HG03565 (cell line): ENCODE data around the gene VPS9D1.

Experiments used
- ATAC-seq: cut with Tn5 transposase; IDR thresholded peaks from one replicate; pipeline ENCODE4 v1.9.1; 2021; ENCODE audit warnings: mild to moderate bottlenecking, moderate library complexity; ENCODE audit not compliant: unreplicated experiment

Gene VPS9D1

DNA sequence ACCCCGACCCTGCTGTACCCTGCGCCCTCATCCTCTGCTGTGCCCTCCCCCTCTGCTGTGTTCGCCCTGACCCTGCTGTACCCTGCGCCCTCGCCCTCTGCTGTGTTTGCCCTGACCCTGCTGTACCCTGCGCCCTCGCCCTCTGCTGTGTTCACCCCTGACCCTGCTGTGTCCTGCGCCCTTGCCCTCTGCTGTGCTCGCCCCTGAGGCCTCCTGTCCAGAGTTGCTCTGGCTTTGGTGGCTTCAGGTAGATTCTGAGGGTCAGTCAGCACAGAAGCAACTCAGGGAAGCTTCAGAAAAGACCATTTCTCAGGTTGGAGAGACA is 12.2 kb upstream of the VPS9D1 start:
- ATAC-seq: no peak

DNA sequence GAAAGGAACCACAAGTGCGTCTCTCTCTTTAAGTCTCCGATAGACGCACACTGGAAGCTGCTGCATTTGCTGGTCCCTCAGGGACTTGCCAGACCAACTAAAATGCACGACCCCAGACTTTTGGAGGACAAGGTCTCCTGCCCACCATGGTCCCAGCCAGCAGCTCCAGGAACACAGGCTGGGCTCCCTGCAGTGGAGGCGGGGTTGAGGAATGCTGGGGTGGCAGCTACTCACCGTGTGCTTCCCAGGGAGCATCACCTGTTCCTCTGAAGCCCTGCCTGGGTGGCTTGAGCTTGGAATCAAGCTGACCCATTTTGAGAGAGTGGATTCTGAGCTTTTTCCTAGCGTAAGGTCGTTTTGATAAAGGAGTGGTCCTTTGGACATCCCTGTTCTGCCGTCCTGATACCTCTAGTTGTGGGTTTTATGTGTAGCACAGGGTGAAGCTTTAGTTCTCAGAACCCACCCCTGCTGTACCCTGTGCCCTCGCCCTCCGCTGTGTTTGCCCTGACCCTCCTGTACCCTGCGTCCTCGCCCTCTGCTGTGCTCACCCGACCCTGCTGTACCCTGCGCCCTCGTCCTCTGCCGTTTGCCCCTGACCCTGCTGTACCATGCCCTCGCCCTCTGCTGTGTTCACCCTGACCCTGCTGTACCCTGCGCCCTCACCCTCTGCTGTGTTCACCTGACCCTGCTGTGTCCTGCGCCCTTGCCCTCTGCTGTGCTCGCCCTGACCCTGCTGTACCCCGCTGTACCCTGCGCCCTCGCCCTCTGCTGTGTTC is 11.6 kb upstream of the VPS9D1 start:
- ATAC-seq: no peak

DNA sequence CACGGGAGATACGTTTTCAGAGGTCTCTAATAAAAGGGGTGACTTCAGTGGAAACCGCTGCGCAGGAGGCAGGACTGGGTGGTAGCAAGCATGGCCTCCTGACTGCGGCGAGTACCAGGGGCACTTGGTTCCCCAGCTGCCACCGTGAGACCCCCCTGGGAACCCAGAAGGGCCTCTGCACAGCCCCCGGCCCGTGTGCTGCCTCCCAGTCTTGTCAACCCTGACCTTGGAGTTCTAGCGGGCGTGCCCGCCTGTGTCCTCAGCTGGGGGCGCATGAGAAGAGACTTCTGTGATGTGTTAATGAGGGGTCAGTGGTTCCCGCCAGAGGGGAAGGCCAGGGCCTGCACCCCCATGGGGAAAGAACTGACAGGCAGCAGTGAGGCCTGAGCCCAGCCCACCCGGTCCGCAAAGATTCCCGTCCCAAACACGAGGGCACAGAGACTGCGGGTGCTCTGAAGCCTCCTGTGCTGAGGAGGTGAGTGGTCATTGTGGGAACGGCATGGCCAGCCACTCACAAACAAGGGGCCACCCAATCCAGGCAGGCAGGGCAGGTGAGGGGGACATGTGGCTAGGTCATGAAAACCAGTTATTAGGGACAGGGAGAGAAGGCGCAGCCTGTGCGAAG is 10.0 kb upstream of the VPS9D1 start:
- no peak for ATAC-seq

DNA sequence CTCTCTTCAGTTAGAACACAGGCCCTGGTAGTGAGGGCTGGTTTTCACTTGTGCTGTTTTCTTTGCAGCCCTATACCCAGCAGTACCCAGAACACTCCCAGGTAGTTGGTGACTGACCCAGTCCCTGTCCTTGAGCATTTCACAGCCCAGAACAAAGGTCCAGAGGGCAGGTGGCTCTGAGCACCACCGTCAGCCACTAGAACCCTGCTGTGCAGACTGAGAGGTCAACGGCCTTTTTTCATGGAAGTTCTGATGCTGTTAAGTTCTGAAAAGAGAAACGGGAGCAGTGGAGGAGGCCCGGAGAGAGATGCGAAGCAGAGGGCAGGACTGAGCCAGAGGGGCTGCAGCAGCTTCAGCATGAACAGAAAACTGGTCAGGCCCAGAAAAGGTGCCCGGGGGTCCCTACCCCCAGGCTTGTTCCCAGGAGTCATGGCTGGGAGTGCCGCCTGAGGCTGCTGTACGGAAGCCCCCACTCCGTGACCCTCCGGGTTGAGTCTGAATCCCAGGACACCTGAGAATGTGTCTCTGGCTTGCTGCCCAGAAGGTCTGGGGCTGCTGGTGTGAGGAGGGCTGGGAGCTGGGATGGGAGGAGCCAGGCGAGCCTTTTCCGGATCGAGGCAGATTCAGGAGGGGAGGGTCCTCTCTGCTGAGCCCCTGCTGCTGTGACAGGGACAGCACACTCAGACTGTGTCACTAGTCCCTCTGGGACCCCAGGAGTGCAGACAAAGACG is 9.3 kb upstream of the VPS9D1 start:
- no peak for ATAC-seq

DNA sequence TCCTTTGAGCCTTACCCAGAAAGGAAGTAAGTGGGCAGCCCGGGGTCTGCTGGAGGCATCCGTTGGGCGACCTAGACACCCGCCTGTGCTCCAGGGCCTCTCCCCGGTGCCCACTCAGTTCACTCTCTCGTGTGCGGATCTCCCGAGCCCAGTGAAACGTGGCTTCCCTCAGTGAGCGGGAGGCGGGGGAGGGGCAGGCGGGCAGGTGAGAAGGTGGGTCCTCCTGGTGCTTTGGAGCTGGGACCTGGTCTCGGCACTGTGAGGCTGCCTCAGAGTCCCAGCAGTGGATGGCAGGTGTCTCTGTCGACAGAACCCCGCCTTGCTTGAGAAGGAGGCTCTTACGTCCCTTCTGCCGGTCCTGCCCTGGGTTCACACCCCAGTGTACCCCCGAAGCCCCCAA is 8.6 kb upstream of the VPS9D1 start:
- no peak for ATAC-seq

DNA sequence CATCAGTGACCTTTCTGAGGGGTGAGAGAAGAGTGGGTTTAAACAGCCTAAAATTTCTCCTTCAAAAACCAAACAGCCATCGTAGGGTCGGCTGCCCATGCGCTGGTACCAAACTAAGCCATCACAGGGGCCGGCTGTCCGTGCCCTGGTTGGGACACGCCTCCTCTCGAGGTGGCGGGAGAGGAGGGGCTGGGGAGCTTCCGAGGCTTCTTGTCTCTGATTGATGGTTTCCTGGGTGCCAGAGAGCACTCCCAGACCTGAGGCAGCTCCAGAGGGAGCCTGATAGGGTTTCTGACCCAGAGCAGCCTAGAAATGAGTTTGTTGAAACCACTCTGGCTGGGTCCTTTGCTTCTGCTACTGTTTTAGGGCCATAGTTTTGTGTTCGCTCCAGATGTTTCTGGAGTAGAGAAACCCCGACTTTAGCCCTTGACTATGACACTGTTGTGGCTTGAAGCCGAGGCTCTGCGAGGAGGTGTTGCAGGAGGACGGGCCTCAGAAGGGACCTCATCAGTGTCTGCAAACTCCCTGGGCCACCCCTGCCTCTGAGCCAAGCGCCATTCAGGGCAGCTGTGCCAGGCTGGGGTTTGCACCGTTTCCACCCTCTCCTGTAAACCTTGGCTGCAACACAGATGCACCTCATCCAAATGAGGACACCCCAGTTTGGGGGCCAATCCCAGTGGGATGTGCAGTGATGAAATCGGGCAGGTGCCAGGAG is 6.9 kb upstream of the VPS9D1 start:
- no peak for ATAC-seq

DNA sequence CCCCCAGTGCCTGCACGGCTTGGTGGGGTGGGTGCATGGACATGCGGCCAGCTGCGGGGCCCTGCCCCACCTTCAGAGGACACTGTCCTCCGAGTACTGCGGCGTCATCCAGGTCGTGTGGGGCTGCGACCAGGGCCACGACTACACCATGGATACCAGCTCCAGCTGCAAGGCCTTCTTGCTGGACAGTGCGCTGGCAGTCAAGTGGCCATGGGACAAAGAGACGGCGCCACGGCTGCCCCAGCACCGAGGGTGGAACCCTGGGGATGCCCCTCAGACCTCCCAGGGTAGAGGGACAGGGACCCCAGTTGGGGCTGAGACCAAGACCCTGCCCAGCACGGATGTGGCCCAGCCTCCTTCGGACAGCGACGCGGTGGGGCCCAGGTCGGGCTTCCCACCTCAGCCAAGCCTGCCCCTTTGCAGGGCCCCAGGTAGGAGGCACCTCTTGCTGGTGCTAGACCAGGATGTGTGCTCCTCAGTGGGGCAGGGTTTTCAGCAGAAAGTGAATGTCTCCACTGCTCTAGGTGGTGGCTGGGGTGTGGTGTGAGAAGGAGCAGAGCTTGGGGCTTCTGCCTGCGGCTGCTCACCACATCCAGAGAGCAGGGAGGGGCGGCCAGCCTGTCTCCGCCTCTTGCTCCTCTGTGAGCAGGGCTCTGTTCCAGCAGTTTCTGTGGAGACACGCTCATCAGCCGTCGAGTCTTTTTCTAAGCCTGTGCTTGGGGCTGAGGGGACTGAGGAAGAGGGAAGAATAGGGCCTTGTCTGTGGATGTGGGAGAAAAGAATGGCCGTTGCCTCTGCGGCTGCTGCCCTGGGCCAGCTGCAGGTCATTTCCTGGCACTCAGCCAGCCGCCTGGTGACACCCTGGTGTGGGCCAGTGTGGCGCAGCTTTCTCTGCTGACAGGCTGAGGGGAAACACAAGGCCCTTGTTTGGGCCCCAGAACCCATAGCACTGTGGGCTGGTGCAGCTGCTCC is 2.9 kb upstream of the VPS9D1 start:
- ATAC-seq: no peak

DNA sequence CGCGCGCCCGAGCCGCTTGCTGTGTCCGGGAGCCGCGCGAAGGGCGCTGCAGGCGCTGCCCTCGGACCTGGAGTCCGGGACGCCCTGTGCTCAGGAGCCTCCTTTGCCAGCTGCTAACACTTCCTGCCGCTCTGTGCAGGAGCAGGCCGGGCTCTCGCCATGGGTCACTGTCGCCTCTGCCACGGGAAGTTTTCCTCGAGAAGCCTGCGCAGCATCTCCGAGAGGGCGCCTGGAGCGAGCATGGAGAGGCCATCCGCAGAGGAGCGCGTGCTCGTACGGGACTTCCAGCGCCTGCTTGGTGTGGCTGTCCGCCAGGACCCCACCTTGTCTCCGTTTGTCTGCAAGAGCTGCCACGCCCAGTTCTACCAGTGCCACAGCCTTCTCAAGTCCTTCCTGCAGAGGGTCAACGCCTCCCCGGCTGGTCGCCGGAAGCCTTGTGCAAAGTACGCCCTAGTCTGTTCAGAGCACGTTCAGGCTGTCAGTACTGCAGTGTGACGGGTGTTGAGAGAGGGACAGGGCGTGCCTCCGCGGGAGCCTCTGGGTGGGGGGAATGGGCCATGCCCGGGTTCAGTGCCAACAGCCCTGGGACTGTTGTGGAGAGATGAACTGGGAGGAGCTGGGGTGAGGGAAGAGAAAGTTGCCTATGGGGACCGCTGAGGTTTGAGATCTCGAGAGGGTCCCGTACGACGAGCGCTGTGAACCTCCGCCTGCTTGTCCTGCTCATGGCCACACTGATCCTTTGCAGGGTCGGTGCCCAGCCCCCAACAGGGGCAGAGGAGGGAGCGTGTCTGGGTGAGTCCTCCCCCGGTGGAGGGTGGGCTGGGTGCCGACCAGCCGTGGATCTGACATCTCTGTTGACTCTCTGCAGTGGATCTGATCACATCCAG is 1.9 kb upstream of the VPS9D1 start:
- no peak for ATAC-seq

DNA sequence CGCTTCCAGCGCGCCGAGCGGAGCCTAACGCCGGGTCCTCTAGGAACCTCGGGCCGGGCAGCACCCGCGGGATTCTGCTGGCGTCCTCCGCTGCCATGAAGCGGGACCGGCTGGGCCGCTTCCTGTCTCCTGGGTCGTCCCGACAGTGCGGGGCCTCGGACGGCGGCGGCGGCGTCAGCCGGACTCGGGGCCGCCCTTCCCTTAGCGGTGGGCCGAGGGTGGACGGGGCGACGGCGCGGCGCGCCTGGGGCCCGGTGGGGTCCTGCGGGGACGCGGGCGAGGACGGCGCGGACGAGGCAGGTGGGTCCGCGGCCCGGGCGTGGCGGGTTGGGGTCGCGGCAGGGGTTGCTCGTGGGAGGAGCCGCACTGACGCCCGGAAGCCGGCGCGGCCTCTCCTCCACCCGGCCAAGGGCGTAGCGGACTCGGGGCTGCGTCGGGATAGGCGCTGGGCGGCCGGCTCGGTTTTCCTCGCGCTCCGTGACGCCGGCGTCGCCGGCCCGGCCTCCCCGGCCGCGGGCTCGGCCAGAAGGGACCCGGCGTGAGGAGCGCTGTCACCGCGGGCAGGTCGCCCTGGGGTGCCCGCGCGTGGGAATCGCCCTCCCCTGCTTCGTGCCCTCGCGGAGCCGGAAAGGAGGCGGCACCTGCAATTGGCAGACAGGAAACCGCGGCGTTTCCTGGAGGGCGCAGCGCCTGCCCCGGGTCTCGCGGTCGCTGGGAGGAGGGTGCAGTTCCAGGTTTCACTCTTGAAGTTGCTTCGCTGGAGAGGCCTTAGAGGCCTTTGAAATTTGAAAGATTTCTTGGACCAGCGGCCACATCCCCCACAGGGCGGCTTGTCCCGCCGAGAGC is 1.1 kb upstream of the VPS9D1 start:
- ATAC-seq: no peak

DNA sequence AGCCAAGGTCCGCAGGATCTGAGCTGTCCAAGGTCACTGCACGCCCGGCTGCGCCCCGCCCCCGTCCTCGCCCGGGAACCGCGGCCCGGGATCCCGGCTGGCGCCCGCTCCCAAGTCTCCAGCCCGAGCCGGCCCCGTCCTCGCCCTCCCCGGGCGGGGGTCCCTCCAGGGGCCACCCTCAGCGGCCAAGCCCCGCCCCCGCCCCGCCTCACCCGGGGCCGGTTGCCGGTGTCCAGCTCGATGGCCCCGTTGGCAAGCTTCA is 216 bp downstream of the VPS9D1 start:
- no peak for ATAC-seq

DNA sequence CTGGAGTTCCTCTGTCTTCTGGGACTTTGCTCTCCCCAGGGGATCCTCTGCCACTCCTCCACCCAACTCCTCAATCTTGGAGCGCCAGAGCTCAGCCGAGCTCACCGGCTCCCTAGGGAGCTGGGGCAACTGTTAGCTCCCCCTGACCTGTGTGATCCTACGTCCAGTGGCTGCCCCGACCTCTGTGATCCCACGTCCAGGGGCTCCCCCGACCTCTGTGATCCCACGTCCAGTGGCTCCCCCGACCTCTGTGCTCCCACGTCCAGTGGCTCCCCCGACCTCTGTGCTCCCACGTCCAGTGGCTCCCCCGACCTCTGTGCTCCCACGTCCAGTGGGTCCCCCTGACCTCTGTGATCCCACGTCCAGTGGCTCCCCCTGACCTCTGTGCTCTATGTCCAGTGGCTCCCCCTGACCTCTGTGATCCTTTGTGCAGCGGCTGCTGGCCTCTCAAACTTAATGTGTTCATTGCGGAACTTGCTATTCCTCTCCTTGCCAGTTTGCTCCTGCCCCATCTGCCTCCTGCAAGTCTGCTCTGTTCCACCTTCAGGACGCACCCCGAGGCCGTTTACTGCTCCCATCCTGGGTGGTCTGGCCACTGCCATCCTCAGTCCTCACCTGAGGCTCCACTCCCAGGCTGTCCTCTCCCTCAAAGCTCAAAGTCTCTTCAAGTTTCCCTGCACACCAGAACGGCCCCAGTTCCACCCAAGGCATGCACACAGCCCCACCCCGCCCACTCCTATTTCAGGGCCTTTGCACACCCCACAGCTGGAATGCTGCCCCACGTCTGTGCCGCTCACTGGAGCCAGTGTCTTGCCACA is 2.8 kb downstream of the VPS9D1 start:
- ATAC-seq: no peak

DNA sequence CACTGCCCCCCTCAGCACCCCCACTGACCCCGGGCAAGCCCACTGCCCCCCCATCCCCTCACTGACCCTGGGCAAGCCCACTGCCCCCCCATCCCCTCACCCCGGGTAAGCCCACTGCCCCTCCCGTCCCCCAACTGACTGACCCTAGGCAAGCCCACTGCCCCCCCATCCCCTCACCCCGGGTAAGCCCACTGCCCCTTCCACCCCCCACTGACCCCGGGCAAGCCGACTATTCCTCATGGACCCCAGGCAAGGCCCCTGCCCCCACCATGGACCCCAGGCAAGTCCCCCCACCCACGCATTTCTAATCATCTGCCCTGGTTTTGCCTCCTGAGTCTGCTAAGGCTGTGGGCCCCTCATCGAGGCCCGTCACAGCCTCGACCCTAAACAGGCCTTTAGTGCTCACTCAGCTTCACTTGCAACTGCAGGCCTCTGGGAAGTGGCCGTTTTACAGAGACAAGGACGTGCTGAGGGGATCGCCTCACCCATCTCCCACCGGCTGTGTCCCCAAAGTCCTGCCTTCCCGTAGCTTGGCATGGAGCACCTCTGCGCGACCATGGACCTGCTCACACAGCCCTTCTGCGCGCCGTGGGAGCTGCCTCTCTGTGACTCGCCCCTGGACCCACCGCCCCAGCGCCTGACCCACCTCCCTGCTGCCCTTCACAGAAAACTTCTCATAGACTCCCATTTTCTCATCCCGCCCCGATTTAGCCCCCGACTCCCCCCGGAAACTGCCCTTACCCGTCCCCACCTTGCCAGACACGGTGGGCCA is 3.6 kb downstream of the VPS9D1 start:
- no peak for ATAC-seq

DNA sequence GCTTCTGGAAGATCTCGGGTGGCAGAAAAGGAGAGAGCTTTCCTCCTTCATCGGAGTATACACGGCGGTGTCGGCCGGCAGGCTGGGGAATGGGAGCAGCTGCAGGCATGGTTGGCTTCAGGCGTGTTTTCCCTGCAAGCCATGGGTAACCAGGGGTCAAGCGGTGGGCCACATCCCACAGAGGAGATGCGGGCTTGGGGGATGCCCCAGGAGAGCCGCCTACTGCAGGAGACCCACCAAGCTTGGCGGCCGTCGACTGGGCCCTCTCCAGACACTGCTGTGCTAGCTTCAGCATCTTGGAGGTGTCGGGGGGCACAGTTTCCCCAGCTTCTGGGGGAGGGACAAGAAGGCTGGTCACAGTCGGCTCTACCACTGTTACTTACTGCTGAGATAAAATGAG is 4.2 kb downstream of the VPS9D1 start:
- no peak for ATAC-seq

DNA sequence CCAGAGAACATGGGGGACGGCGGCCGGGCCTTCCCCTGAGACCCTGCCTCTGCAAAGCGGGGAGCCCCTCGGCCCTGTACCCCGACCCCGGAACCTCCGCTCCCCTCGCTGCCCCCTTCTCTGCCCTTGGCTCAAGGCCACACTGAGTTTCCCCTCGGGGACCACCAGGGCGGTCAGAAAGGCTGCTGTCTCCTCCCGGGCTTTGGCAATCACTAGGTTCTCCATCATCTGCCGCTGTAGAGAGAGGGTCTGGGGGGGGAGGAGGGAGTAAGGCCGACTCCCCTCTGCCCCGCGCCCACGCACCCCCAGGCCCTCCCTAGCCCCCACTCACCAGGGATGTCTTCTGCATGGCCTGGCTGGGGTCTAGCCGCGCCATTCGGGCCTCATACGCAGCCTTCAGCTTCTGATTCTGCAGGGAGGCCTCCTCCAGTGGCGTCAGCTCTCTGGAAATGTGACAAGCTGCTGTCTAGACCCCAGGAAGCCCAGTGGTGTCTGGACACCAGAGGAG is 8.4 kb downstream of the VPS9D1 start:
- ATAC-seq: no peak

DNA sequence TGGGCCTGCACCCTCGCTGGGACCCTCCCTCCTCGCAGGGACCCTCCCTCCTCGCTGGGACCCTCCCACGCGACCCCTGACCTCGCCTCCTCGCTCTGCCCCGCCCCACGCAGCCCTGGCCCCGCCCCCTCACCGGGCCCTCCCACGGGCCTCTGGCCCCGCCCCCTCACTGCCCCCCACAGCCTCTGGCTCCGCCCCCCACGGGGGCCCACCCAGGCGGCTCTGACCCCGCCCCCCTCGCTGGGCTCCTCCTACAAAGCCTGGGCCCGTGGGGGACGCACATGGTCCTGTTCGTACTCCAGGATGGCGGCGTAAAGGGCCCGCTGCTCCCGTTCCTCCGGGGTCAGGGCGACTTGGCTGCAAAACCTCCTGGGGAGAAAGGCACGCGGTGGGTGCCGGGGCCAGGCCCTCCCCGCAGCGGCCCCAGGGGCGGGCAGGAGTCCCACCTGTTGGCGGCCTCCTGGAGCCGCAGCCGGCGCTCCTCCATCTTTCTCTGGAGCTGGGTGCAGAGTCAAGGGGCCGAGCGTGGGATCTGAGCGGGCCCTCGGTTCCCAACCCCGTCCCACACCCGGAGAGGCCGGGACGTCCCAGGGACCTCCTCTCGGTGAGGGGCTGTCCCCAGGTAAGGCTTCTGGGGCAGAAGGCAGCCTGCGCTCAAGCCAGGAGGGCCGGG is 9.0 kb downstream of the VPS9D1 start:
- ATAC-seq: no peak
